SK-N-SH treated with all-trans-retinoic acid at 6 μM for 48 hours (cell line): Measurements from ENCODE around the gene PTPRG.

Source experiments
- ATAC-seq: fragments of 200-7000 bp; cut with Tn5 transposase; 3 replicates; pipeline ENCODE4 v1.9.1; 2020; ENCODE audit warnings: mild to moderate bottlenecking, moderate library complexity
- ARNTL ChIP-seq: fragments of 450-650 bp; formaldehyde crosslinking; IDR thresholded peaks from 2 replicates; pipeline ENCODE4 v1.5.0; 2020; ENCODE audit warnings: low read depth, mild to moderate bottlenecking, moderate library complexity, borderline replicate concordance
- BACH2 ChIP-seq: fragments of 250-450 bp; sonication (Bioruptor Pico); IDR thresholded peaks from 2 replicates; pipeline ENCODE4 v1.9.0; 2021; ENCODE audit warnings: mild to moderate bottlenecking, borderline replicate concordance
- CREB5 ChIP-seq: fragments of 250-450 bp; sonication (Bioruptor Pico); IDR thresholded peaks from 2 replicates; pipeline ENCODE4 v1.5.1; 2020; ENCODE audit warnings: low read depth, mild to moderate bottlenecking, moderate library complexity
- CSDC2 ChIP-seq: fragments of 250-450 bp; sonication (Bioruptor Pico); IDR thresholded peaks from 2 replicates; pipeline ENCODE4 v1.5.0; 2020; ENCODE audit warnings: mild to moderate bottlenecking, moderate library complexity
- CSRNP3 ChIP-seq: fragments of 250-450 bp; sonication (Bioruptor Pico); IDR thresholded peaks from 2 replicates; pipeline ENCODE4 v1.5.1; 2021; ENCODE audit warnings: mild to moderate bottlenecking, moderate library complexity
- ESRRG ChIP-seq: fragments of 250-450 bp; sonication (Bioruptor Pico); IDR thresholded peaks from 2 replicates; pipeline ENCODE4 v1.6.1; 2021; ENCODE audit warnings: mild to moderate bottlenecking
- GLIS3 ChIP-seq: fragments of 250-450 bp; sonication (Bioruptor Pico); IDR thresholded peaks from 2 replicates; pipeline ENCODE4 v1.5.0; 2020; ENCODE audit warnings: mild to moderate bottlenecking, moderate library complexity
- ISL1 ChIP-seq: fragments of 250-450 bp; sonication (Bioruptor Pico); IDR thresholded peaks from 2 replicates; pipeline ENCODE4 v2.1.2; 2022; ENCODE audit warnings: mild to moderate bottlenecking, moderate library complexity
- OSR1 ChIP-seq: fragments of 250-450 bp; sonication (Bioruptor Pico); IDR thresholded peaks from 2 replicates; pipeline ENCODE4 v1.8.0; 2022; ENCODE audit warnings: moderate library complexity, mild to moderate bottlenecking, inconsistent platforms
- PATZ1 ChIP-seq: fragments of 250-450 bp; sonication (Bioruptor Pico); IDR thresholded peaks from 2 replicates; pipeline ENCODE4 v1.8.0; 2020; ENCODE audit warnings: mild to moderate bottlenecking, moderate library complexity, borderline replicate concordance
- POU6F1 ChIP-seq: fragments of 250-450 bp; sonication (Bioruptor Pico); IDR thresholded peaks from 2 replicates; pipeline ENCODE4 v1.8.0; 2021; ENCODE audit warnings: low read depth, mild to moderate bottlenecking, moderate library complexity, borderline replicate concordance
- PPARA ChIP-seq: fragments of 250-450 bp; sonication (Bioruptor Pico); IDR thresholded peaks from 2 replicates; pipeline ENCODE4 v1.5.0; 2020; ENCODE audit warnings: mild to moderate bottlenecking, borderline replicate concordance
- RARB ChIP-seq: fragments of 250-450 bp; sonication (Bioruptor Pico); IDR thresholded peaks from 2 replicates; pipeline ENCODE4 v1.8.0; 2021; ENCODE audit warnings: mild to moderate bottlenecking, moderate library complexity
- SNAI2 ChIP-seq: fragments of 250-450 bp; sonication (Bioruptor Pico); IDR thresholded peaks from 2 replicates; pipeline ENCODE4 v1.5.0; 2020; ENCODE audit warnings: mild to moderate bottlenecking, moderate library complexity
- TCF4 ChIP-seq: fragments of 250-450 bp; sonication (Bioruptor Pico); IDR thresholded peaks from 2 replicates; pipeline ENCODE4 v1.8.0; 2021; ENCODE audit warnings: mild to moderate bottlenecking, moderate library complexity, borderline replicate concordance
- TOX ChIP-seq: fragments of 250-450 bp; sonication (Bioruptor Pico); IDR thresholded peaks from 2 replicates; pipeline ENCODE4 v1.8.0; 2021; ENCODE audit warnings: mild to moderate bottlenecking, moderate library complexity, borderline replicate concordance
- TSHZ2 ChIP-seq: fragments of 250-450 bp; sonication (Bioruptor Pico); IDR thresholded peaks from 2 replicates; pipeline ENCODE4 v1.5.0; 2020; ENCODE audit warnings: mild to moderate bottlenecking, moderate library complexity
- ZC3H10 ChIP-seq: fragments of 250-450 bp; sonication (Bioruptor Pico); IDR thresholded peaks from 2 replicates; pipeline ENCODE4 v1.5.1; 2021; ENCODE audit warnings: mild to moderate bottlenecking, moderate library complexity
- ZFP30 ChIP-seq: fragments of 450-650 bp; formaldehyde crosslinking; IDR thresholded peaks from 2 replicates; pipeline ENCODE4 v1.5.0; 2022; ENCODE audit warnings: mild to moderate bottlenecking, moderate library complexity
- ZNF565 ChIP-seq: fragments of 450-650 bp; formaldehyde crosslinking; conservative IDR thresholded peaks from 2 replicates; pipeline ENCODE4 v1.5.0; 2020; ENCODE audit warnings: low read depth, mild to moderate bottlenecking, moderate library complexity
- ZNF70 ChIP-seq: fragments of 450-650 bp; formaldehyde crosslinking; IDR thresholded peaks from 2 replicates; pipeline ENCODE4 v1.5.0; 2020; ENCODE audit warnings: mild to moderate bottlenecking, moderate library complexity
- ZNF8 ChIP-seq: fragments of 450-650 bp; formaldehyde crosslinking; IDR thresholded peaks from 2 replicates; pipeline ENCODE4 v1.5.0; 2020; ENCODE audit warnings: mild to moderate bottlenecking, moderate library complexity

The PTPRG gene

GRCh38 chr3:62113092-62113491, 551.7 kb downstream of the PTPRG start:
- no peak for TF ChIP-seq PPARA (CRISPR knock-in tag)
- TF ChIP-seq ZC3H10 (CRISPR knock-in tag) = no peak
- no peak for TF ChIP-seq ARNTL
- no peak for TF ChIP-seq ESRRG
- no peak for TF ChIP-seq RARB (CRISPR knock-in tag)
- TF ChIP-seq PATZ1 (CRISPR knock-in tag) = no peak
- no peak for TF ChIP-seq SNAI2 (CRISPR knock-in tag)
- TF ChIP-seq TOX (CRISPR knock-in tag) = no peak
- no peak for TF ChIP-seq ZNF8
- no peak for TF ChIP-seq ZNF565
- TF ChIP-seq TCF4 = no peak
- TF ChIP-seq TSHZ2 (CRISPR knock-in tag) = no peak
- no peak for TF ChIP-seq GLIS3 (CRISPR knock-in tag)
- ATAC-seq = no peak

GRCh38 chr3:62114763-62115162, 553.4 kb downstream of the PTPRG start:
- no peak for ATAC-seq
- no peak for TF ChIP-seq CSRNP3
- TF ChIP-seq PATZ1 (CRISPR knock-in tag) = no peak
- TF ChIP-seq ARNTL = no peak
- TF ChIP-seq ZFP30 (CRISPR knock-in tag) = no peak
- TF ChIP-seq ESRRG = no peak
- TF ChIP-seq POU6F1 (CRISPR knock-in tag) = no peak
- TF ChIP-seq TOX (CRISPR knock-in tag) = no peak
- no peak for TF ChIP-seq CSDC2
- no peak for TF ChIP-seq CREB5 (CRISPR knock-in tag)
- no peak for TF ChIP-seq ISL1
- no peak for TF ChIP-seq TCF4
- no peak for TF ChIP-seq TSHZ2 (CRISPR knock-in tag)
- no peak for TF ChIP-seq ZC3H10 (CRISPR knock-in tag)
- TF ChIP-seq RARB (CRISPR knock-in tag) = no peak
- no peak for TF ChIP-seq ZNF565
- no peak for TF ChIP-seq OSR1 (CRISPR knock-in tag)
- no peak for TF ChIP-seq ZNF70 (CRISPR knock-in tag)
- no peak for TF ChIP-seq BACH2 (CRISPR knock-in tag)
- no peak for TF ChIP-seq ZNF8
